ENCODE results near the gene CDKN2AIPNL.
"Not testable (repeated sequence)": the region's sequence is repeated elsewhere in the genome, so short reads cannot be mapped to it uniquely, and the experiment has no call there.

Gene CDKN2AIPNL

GRCh38 chr5:134406390-134406789 lies 5.3 kb downstream of the CDKN2AIPNL start:
- FAIRE-seq (no peak), DNase-seq (ENCODE audit: insufficient read length, low spot score) (no peak)

DNA sequence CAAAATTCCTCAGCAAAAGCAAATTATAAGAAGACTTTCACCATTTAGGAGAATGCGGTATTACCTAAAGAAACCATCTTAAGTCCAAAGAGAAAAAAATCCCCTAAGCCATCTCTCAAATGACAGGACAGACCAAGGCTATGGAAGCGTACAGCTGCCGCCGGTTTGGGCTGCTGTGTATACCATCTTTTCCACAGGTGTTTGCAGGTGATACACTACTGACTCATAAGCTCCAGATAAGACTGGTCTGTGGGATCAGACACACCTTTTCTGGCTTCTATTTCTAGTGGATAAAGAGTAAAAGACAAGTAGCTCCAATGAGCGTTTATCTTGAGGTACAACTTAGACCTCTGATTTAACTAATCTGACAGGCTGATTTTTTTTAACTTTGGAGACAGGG lies 7.7 kb downstream of the CDKN2AIPNL start:
- FAIRE-seq = no peak
- DNase-seq (ENCODE audit: insufficient read length, low spot score) = no peak

DNA sequence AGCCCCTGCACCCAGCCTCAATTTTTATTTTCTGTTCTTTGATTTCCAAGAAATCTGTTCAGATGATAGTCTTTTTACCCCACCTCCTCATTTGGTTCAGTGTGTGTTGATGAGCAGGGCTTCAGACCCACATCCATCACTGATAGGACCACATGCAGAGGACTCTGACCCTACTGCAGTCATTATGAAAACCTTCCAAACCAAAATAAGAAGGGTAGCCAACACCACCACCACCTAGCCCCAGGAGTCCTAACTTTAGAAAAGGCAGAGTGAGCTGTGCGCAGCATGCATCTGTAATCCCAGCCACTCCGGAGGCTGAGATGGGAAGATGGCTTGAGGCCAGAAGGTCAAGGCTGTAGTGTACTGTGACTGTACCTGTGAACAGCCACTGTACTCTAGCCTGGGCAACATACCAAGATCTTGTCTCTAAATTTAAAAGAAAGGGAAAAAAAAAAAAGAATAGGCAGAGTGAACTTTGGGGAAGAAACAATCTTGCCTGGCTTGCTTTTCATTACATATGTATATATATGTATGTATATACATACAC lies 13.0 kb downstream of the CDKN2AIPNL start:
- DNase-seq (ENCODE audit: insufficient read length, low spot score) (no peak), FAIRE-seq (no peak)

- FAIRE-seq = no peak
These were observed 14.5 kb downstream of the CDKN2AIPNL start for GRCh38 chr5:134397196-134397595.

DNA sequence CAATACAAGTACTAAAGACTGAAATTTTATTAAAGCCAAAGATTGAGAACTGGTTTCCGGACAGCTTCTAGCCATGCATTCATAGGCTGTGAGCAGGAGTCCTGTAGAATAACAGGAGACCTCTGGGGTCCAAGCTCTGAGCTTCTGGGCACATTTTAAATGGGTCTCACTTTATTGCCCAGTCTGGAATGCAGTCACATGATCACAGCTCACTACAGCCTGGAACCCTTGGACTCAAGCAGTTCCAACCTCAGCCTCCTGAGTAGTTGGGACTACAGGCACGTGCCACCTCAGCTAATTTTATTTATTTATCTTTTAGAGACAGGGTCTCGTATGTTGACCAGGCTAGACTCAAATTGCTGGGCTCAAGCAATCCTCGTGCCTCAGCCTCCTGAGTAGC lies 15.4 kb downstream of the CDKN2AIPNL start:
- no peak for DNase-seq (ENCODE audit: insufficient read length, low spot score)
- no peak for FAIRE-seq

More at GRCh38 chr5:134397196-134397595, 14.5 kb downstream of the CDKN2AIPNL start:
- DNase-seq (ENCODE audit: insufficient read length, low spot score) = no peak

- FAIRE-seq = no peak
- no peak for DNase-seq (ENCODE audit: insufficient read length, low spot score)
These were observed 16.7 kb downstream of the CDKN2AIPNL start for GRCh38 chr5:134394932-134395331.

DNA sequence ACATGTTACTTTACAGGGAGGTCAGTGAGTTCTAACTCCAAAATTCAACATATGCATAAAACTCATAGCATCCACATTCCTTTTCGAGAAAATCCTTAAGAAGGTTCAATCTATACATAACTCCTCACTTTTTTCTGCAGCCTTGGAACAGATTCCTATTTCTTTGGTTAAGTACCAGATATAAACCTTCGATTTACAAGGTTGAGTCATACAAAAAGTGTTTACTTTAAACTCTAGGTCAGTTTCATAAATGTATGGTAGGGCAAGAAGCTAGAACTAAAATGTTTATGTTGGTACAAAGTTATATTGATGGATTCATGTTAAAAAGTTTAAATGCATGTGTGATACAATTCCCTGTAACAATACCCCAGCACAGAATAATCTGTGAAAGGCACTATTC lies 19.4 kb downstream of the CDKN2AIPNL start:
- FAIRE-seq (no peak), DNase-seq (ENCODE audit: insufficient read length, low spot score) (no peak)

DNA sequence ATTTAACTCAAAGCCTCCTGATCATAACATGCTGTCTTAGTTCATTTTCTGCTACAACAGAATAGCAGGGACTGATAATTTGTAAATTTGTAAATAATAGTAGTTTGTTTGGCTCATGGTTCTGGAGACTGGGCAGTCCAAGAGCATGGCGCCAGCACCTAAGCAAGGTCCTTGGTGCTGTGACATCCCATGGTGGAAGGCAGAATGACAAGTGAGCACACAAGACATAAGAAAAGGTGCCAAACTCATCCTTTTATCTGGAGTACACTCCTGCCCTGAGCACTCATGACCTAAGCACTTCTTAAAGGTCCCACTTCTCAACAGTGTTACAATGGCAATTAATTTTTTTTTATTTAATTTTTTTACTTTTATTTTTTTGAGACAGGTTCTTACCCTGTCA lies 24.2 kb downstream of the CDKN2AIPNL start:
- FAIRE-seq = no peak
- no peak for DNase-seq (ENCODE audit: insufficient read length, low spot score)

- no peak for FAIRE-seq
- DNase-seq (ENCODE audit: insufficient read length, low spot score) = no peak
These were observed 27.5 kb downstream of the CDKN2AIPNL start for GRCh38 chr5:134383980-134384697.

DNA sequence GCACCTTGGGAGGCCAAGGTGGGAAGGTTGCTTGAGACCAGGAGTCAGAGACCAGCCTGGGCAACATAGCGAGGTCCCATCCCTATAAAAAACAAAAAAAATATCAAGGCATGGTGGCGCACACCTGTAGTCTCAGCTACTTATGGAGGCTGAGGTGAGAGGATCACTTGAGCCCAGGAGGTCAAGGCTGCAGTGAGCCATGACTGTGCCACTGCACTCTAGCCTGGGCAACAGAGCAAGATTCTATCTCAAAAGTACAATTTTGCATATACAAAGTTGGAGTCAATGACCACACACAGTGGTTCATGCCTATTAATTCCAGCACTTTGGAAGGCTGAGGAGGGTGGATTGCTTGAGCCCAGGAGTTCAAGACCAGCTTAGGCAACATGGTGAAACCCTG lies 29.5 kb downstream of the CDKN2AIPNL start:
- FAIRE-seq; DNase-seq (ENCODE audit: insufficient read length, low spot score): not testable (repeated sequence)

- FAIRE-seq (no peak), DNase-seq (ENCODE audit: insufficient read length, low spot score) (no peak)
These were observed 31.3 kb downstream of the CDKN2AIPNL start for GRCh38 chr5:134380346-134380745.

DNA sequence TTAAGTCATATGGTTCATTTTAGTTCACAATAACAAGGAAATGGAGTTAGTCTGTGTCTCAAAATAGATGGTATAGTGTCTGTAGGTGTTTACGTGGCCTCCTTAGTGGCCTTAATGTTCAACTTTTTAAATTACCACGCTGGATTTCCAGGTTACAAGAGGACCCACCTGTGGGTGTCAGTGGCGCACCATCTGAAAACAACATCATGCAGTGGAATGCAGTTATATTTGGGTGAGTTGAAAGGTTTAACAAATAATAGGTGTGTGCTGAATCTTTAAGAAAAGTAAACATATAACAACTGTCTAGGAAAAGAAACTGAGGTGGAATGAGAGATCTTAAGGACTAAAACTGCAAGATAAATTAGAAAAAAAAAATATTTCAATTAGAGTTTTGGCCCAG lies 37.4 kb downstream of the CDKN2AIPNL start:
- FAIRE-seq = no peak
- no peak for DNase-seq (ENCODE audit: insufficient read length, low spot score)

DNA sequence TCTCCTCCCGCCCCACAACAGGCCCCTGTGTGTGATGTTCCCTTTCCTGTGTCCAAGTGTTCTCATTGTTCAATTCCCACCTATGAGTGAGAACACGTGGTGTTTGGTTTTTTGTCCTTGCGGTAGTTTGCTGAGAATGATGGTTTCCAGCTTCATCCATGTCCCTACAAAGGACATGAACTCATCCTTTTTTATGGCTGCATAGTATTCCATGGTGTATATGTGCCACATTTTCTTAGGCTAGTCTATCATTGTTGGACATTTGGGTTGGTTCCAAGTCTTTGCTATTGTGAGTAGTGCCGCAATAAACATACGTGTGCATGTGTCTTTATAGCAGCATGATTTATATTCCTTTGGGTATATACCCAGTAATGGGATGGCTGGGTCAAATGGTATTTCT lies 38.0 kb downstream of the CDKN2AIPNL start:
- DNase-seq (ENCODE audit: insufficient read length, low spot score); FAIRE-seq: not testable (repeated sequence)

DNA sequence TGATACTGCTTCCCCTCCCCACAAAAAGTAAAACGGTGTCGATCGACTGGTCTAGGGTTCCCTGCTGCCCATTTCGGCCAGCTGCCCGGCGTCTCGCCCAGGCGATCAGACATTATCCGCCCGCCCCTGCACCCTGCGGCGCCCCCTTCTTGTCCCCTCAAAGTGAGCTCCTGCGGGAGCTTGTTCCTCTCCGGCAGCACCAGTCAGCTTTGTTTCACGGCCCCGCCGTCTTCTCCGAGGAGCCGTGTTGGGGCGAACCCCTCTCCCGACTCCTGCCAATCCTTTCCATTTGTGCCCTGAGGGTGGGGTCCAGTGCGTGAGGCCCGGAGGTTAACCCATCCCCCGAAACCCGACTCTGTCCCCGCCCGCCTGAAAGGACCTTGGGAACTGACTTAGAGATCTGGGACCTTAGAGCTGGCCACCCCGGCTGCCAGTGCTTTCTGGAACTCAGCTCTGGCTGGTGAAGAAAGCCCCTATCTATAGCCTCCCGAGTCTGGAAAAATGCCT lies 39.8 kb downstream of the CDKN2AIPNL start:
- DNase-seq (ENCODE audit: insufficient read length, low spot score) (peak; percentile 41), FAIRE-seq (no peak)

DNA sequence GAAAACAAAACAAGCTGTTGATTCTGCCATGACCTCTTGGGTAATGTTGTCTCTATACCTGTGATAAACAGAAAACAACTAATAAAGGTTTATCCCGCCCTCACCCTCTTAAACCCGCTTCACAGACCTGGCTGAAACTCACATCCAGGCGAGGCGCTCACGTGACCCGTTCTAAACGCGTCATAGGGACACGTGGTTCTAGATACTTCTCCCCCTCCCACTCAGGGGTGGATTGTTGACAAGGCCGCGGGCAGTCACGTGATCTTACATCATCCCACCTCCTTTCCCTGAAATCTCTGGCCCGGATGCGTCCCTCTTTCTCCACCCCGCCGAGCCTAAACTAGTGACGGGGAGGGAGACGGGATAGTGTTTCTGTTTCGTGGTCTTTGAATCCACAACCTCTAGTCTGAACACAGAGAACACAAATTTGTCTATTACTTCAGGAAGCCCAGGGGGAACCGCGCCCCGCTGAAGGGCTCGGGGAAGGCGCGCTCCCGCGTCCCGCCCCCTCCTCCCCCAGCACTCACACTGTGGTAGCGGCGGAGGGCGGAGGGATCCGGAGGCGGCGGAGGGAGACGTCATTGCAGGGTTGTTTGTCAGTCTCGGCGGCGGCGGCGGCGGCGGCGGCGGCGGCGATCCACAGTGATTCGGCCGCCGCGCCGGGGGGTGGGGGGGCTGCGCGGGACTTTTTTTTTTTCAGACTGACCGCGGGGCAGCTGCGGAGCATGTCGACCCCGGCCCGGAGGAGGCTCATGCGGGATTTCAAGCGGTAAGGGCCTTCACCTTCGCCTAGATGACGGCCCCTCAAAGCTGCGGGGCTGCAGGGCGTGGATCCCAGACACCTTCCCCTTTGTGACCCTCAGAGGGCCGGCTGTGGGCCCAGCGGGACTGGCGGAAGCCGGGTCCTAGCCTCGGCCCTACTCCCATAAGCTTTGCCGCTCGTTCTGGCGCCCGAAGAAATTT lies 40.5 kb downstream of the CDKN2AIPNL start, which contains the start of gene UBE2B:
Gene UBE2B, plus strand, starts transcription at position 699 of the 963 bp plus-strand sequence. Its CDS starts 27 bp downstream, at position 726.
- FAIRE-seq = peak; percentile 97

DNA sequence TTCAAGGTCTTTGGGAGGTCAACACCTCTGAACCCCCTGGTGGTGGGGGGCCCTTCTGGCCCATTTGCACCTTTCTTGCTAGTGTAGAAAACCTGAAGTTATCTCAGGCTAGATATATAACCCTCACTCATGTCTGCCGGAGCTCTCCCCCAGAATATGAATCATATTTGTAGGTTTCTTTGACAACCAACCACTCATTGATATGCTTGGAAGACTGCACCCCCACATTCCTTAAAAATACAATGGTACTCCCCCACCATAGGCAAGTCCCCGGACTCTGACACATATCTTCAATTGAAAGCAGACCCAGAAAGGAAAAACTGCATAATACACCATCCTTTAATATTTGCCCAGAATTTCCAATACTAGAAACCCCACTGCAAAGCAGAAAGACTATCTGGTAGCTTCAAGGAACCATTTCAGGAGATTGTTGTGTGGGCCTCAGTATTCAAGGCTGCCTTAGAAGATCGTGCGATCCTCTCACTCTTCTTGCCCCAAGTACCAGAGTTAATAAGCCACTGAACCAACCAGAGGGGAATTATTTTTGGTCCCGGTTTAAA lies 41.3 kb downstream of the CDKN2AIPNL start:
- no peak for FAIRE-seq
- DNase-seq (ENCODE audit: insufficient read length, low spot score) = no peak

More for the DNA sequence above, 40.5 kb downstream of the CDKN2AIPNL start, which contains the start of gene UBE2B:
- DNase-seq (ENCODE audit: insufficient read length, low spot score) = peak; percentile 95

DNA sequence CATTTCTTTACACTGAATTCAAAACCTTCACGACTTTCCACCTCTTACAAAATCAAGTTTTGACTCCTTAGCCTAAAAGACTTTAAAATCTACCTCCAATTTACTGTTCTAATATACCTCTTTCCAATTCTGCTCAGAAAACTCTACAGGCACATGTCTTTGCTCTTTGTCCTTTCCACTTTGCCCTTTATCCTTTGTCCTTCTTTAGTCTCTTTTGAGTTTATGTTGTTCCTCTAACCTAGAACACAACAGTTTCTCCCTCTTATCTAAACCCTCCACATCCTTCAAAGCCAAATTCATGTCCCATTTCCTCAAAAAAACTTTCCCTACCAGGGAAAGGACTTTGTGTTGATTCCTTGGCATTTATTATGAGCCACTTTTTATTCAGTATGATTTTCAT lies 46.1 kb downstream of the CDKN2AIPNL start:
- no peak for DNase-seq (ENCODE audit: insufficient read length, low spot score)
- no peak for FAIRE-seq

DNA sequence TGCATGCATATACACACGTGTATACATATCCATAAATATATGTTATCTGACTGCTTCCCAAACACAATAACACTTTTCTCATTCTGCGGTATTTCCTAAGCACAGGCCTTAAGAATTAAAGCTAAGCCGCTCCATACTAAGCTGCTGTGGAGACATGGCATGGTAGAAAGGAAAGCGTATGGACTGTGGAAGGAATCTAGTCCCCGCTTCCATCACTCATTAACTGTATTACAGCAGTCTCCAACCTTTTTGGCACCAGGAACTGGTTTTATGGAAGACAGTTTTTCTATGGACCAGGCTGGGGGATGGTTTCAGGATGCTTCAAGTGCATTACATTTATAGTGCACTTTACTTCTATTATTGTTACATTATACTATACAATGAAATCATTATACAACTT lies 56.0 kb downstream of the CDKN2AIPNL start:
- no peak for DNase-seq (ENCODE audit: insufficient read length, low spot score)
- no peak for FAIRE-seq
